GM12878 (cell line): ENCODE measurements around the gene MLNR.

Source experiments
- CEBPB ChIP-seq, 2 experiments: fragments of 150-350 bp in 1 of 2; IDR thresholded peaks; 2 replicates each; pipeline ENCODE4 v1.6.1; 2012 to 2014; ENCODE audit warnings: low read depth in 2 of 2, low read length in 2 of 2, borderline replicate concordance in 1 of 2, inconsistent platforms in 1 of 2
- CREB1 ChIP-seq: IDR thresholded peaks from 2 replicates; pipeline ENCODE4 v1.6.1; 2012; ENCODE audit warnings: low read depth, mild to moderate bottlenecking, inconsistent platforms
- CTCF ChIP-seq, 3 experiments: IDR thresholded peaks in 2 of 3; conservative IDR thresholded peaks in 1 of 3; 2 replicates each; pipeline ENCODE4 v1.5.1; 2011; ENCODE audit warnings: low read depth in 3 of 3, low read length in 3 of 3, mild to moderate bottlenecking in 3 of 3, control low read depth in 2 of 3, moderate library complexity in 2 of 3, inconsistent platforms in 1 of 3, mixed read lengths in 1 of 3; ENCODE audit not compliant: control insufficient read depth in 2 of 3, insufficient read depth in 1 of 3; ENCODE audit errors: extremely low read depth in 1 of 3
- EZH2 ChIP-seq: IDR thresholded peaks from 2 replicates; pipeline ENCODE4 v1.6.1; 2012; ENCODE audit warnings: low read depth, mild to moderate bottlenecking, control low read depth, inconsistent platforms, low read length, borderline replicate concordance; ENCODE audit not compliant: control insufficient read depth
- FOS ChIP-seq: IDR thresholded peaks from 3 replicates; pipeline ENCODE4 v1.6.1; 2011; ENCODE audit warnings: borderline replicate concordance; ENCODE audit not compliant: insufficient read length; ENCODE audit errors: extremely low read depth
- FOXM1 ChIP-seq: IDR thresholded peaks from 2 replicates; pipeline ENCODE4 v1.6.1; 2012; ENCODE audit warnings: low read depth, mild to moderate bottlenecking, inconsistent platforms, low read length, moderate library complexity
- MAX ChIP-seq: IDR thresholded peaks from 2 replicates; pipeline ENCODE4 v1.6.1; 2012; ENCODE audit warnings: low read depth, low read length, improper control_type of control experiment
- MYB ChIP-seq: fragments of 150-350 bp; IDR thresholded peaks from 2 replicates; pipeline ENCODE4 v1.6.1; 2014; ENCODE audit warnings: mild to moderate bottlenecking, low read depth, low read length, borderline replicate concordance
- NBN ChIP-seq: fragments of 450-650 bp; IDR thresholded peaks from 2 replicates; pipeline ENCODE4 v1.6.1; 2016
- NKRF ChIP-seq: fragments of 450-650 bp; conservative IDR thresholded peaks from 2 replicates; pipeline ENCODE4 v1.6.1; 2017; ENCODE audit warnings: mild to moderate bottlenecking, moderate library complexity
- NRF1 ChIP-seq: conservative IDR thresholded peaks from 2 replicates; pipeline ENCODE4 v1.6.1; 2011; ENCODE audit warnings: mild to moderate bottlenecking, low read depth, low read length, improper control_type of control experiment
- TCF3 ChIP-seq: IDR thresholded peaks from 2 replicates; pipeline ENCODE4 v1.6.1; 2012; ENCODE audit warnings: low read depth, mild to moderate bottlenecking, low read length, borderline replicate concordance; ENCODE audit not compliant: insufficient read depth
- ZNF24 ChIP-seq: fragments of 450-650 bp; IDR thresholded peaks from 2 replicates; pipeline ENCODE4 v1.6.1; 2017; ENCODE audit warnings: antibody characterized with exemption, mild to moderate bottlenecking
- ZNF274 ChIP-seq: IDR thresholded peaks from one replicate; pipeline ENCODE4 v1.8.0; 2011; ENCODE audit not compliant: insufficient read length, insufficient read depth

GRCh38 chr13:49213997-49214916 is 5.9 kb upstream of the MLNR start:
- TF ChIP-seq NBN, result no peak
- no peak for TF ChIP-seq EZH2
- no peak for TF ChIP-seq CEBPB (IDR thresholded peaks at IDR 0.05; ENCODE audit: borderline replicate concordance in 1 of 2, low read depth in 2 of 2, low read length in 2 of 2)
- TF ChIP-seq FOS, result no peak
- TF ChIP-seq CREB1, result no peak
- no peak for TF ChIP-seq TCF3
- TF ChIP-seq CTCF (IDR thresholded peaks at IDR 0.05 in 2 of 3, conservative IDR thresholded peaks at IDR 0.05 in 1 of 3; ENCODE audit: control insufficient read depth in 2 of 3, extremely low read depth in 1 of 3, insufficient read depth in 1 of 3, low read depth in 3 of 3, low read length in 3 of 3), result no peak
- TF ChIP-seq FOXM1, result no peak
- TF ChIP-seq MAX, result no peak
- TF ChIP-seq MYB, result no peak
- no peak for TF ChIP-seq NRF1
- no peak for TF ChIP-seq ZNF24
- TF ChIP-seq NKRF, result no peak
- no peak for TF ChIP-seq ZNF274
